ENCODE data around the gene SLC22A15.
"Not testable (repeated sequence)": the region's sequence is repeated elsewhere in the genome, so short reads cannot be mapped to it uniquely, and the experiment has no call there.

SLC22A15 gene

DNA sequence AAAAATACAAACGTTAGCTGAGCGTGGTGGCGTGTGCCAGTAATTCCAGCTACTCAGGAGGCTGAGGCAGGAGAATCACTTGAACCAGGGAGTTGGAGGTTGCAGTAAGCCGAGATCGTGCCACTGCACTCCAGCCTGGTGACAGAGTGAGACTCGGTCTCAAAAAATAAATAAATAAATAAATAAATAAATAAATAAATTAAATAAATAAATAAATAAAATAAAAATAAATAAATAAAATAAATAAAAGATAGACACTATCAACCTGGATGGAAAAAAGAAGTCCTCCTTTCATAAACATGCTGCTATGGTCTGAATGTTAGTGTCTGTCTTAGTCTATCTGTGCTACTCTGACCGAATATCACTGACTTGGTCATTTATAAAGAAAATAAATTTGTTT is 4.5 kb upstream of the SLC22A15 start:
- CTCF ChIA-PET, result interaction anchor here (1.3 to 1.4 kb wide), 2 partner anchors 9 kb away, joined by 3 read pairs; no protein-coding TSS in a partner anchor
- 91% methylated on average over 3 of the region's 7 CpGs for WGBS (ENCODE audit: insufficient coverage)
- H3K9me3 ChIP-seq (ENCODE audit: control extremely low read depth in 1 of 5, control insufficient read depth in 4 of 5, insufficient read depth in 2 of 5, low read depth in 1 of 5, low read length in 4 of 5); POLR2A ChIA-PET; H3K4me3 ChIP-seq (ENCODE audit: control insufficient read depth in 1 of 7, extremely low read depth in 1 of 7, insufficient read depth in 4 of 7, low read depth in 2 of 7, low read length in 6 of 7); H3K36me3 ChIP-seq (ENCODE audit: control insufficient read depth in 4 of 4, insufficient read depth in 4 of 4, low read length in 3 of 4); H3K27ac ChIP-seq (ENCODE audit: insufficient read depth in 1 of 2, low read depth in 1 of 2, low read length in 2 of 2, poor library complexity in 1 of 2, severe bottlenecking in 2 of 2); DNase-seq; H3K27me3 ChIP-seq (replicated peaks in 2 of 5; ENCODE audit: control insufficient read depth in 4 of 5, insufficient read depth in 5 of 5, low read length in 4 of 5): not testable (repeated sequence)
- peaks cover 4 to 11% (median 10%) of the 10 kb centered on the region in 4 experiments for H3K4me1 ChIP-seq (ENCODE audit: control extremely low read depth in 1 of 4, control insufficient read depth in 4 of 4, insufficient read depth in 4 of 4, low read length in 3 of 4)

DNA sequence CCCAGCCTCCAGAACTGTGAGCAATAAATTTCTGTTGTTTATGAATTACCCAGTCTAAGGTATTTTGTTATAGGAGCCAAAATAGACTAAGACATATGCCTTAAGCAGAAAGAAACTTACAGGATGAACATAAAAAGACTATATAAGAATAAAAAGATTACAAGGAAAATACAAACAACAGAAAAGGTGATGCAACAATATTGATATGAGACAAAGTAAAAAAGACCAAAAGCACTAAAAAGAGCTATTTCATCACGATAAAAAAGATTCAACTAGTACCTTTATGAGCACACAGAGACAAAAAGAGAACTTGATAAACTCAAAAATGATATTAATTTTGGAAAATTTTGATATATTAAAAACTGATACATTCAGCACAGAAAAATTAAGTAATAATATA is 3.2 kb upstream of the SLC22A15 start:
- POLR2A ChIA-PET, result no interaction called here
- H3K36me3 ChIP-seq (ENCODE audit: control insufficient read depth in 4 of 4, insufficient read depth in 4 of 4, low read length in 3 of 4), result no peaks in the 10 kb centered on the region
- no peaks in the 10 kb centered on the region for H3K27me3 ChIP-seq (replicated peaks in 2 of 5; ENCODE audit: control insufficient read depth in 4 of 5, insufficient read depth in 5 of 5, low read length in 4 of 5)
- no peak overlapping the region for H3K27ac ChIP-seq (ENCODE audit: insufficient read depth in 1 of 2, low read depth in 1 of 2, low read length in 2 of 2, poor library complexity in 1 of 2, severe bottlenecking in 2 of 2)
- H3K4me1 ChIP-seq (ENCODE audit: control extremely low read depth in 1 of 4, control insufficient read depth in 4 of 4, insufficient read depth in 4 of 4, low read length in 3 of 4), result peaks cover 4 to 19% (median 15%) of the 10 kb centered on the region in 4 experiments
- CTCF ChIA-PET, result interaction anchor here (1.3 to 1.4 kb wide), 2 partner anchors 8 to 11 kb away, joined by 3 to 4 read pairs; no protein-coding TSS in a partner anchor
- no peak overlapping the region for H3K4me3 ChIP-seq (ENCODE audit: control insufficient read depth in 1 of 7, extremely low read depth in 1 of 7, insufficient read depth in 4 of 7, low read depth in 2 of 7, low read length in 6 of 7)
- no peaks in the 10 kb centered on the region for H3K9me3 ChIP-seq (ENCODE audit: control extremely low read depth in 1 of 5, control insufficient read depth in 4 of 5, insufficient read depth in 2 of 5, low read depth in 1 of 5, low read length in 4 of 5)
- no peak for DNase-seq
- no CpG with 5 or more reads among the region's 1 CpG for WGBS (ENCODE audit: insufficient coverage)

DNA sequence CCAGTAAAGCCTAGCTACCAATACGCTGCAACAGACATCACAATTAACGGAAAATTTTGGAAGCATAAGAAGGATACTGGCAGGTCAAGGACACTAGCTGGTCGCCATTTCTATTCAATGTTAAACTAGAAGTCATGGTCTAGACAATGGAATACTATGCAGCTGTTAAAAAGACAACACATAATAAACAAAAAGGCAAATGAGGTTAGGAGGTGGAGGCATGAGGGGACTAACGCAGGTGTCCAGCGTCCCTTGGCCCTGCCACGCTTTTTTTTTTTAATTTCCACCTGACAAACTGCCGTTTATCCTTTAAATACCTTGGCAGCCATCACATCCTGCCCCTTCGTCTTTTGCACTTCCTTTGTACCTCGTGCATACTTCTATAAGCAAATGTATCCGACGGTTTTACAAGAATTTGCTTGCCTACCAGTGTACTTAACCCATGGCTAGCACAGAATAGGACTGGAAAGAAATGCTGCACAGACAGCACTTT is 698 bp upstream of the SLC22A15 start:
- no peaks in the 10 kb centered on the region for H3K27me3 ChIP-seq (replicated peaks in 2 of 5; ENCODE audit: control insufficient read depth in 4 of 5, insufficient read depth in 5 of 5, low read length in 4 of 5)
- H3K9me3 ChIP-seq (ENCODE audit: control extremely low read depth in 1 of 5, control insufficient read depth in 4 of 5, insufficient read depth in 2 of 5, low read depth in 1 of 5, low read length in 4 of 5), result no peaks in the 10 kb centered on the region
- H3K27ac ChIP-seq (ENCODE audit: insufficient read depth in 1 of 2, low read depth in 1 of 2, low read length in 2 of 2, poor library complexity in 1 of 2, severe bottlenecking in 2 of 2), result peak overlapping the region in 1 of 2 experiments; percentile 11
- ChIA-PET POLR2A (interaction anchor here (0.7 kb wide), 1 partner anchor 16 kb away, joined by 3 read pairs; no protein-coding TSS in a partner anchor), CTCF (interaction anchor here (1.1 kb wide), 1 partner anchor 11 kb away, joined by 3 read pairs; no protein-coding TSS in a partner anchor)
- no peaks in the 10 kb centered on the region for H3K36me3 ChIP-seq (ENCODE audit: control insufficient read depth in 4 of 4, insufficient read depth in 4 of 4, low read length in 3 of 4)
- H3K4me1 ChIP-seq (ENCODE audit: control extremely low read depth in 1 of 4, control insufficient read depth in 4 of 4, insufficient read depth in 4 of 4, low read length in 3 of 4), result peaks cover 4 to 23% (median 12%) of the 10 kb centered on the region in 4 experiments
- 27% methylated on average over 8 of the region's 11 CpGs for WGBS (ENCODE audit: insufficient coverage)
- H3K4me3 ChIP-seq (ENCODE audit: control insufficient read depth in 1 of 7, extremely low read depth in 1 of 7, insufficient read depth in 4 of 7, low read depth in 2 of 7, low read length in 6 of 7), result peak overlapping the region; percentile 60 to 84 (median 69)
- no peak for DNase-seq

DNA sequence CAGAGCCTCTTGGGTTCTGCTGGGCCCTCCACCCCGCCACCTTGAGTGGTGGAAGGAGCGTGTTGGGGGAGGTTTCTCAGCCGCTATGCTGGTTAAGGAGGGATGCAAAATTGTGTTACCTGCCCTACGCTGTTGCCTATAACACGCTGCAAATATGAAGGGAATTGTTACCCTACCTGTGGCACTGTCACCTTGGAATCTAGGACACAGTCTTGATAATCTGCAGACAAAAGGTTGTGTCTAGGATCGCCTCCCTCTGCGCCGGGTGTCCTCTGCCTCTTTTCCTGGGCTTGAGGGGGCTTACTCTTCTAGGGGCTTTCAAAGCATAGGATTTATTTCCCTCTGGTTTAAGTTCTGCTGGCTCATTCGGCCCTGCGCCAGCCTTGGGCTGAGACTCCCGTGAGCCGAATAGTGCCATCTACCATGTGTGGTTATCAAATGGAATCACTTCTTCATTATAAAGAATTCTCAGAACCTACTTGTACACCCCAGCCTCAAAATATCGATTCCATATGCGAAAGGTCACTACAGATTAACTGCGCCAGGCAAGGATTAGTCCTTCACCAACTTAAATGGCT is 697 bp downstream of the SLC22A15 start:
- H3K4me3 ChIP-seq (ENCODE audit: control insufficient read depth in 1 of 7, extremely low read depth in 1 of 7, insufficient read depth in 4 of 7, low read depth in 2 of 7, low read length in 6 of 7), result peak overlapping the region; percentile 60 to 84 (median 69)
- peaks cover 4 to 32% (median 14%) of the 10 kb centered on the region in 4 experiments for H3K4me1 ChIP-seq (ENCODE audit: control extremely low read depth in 1 of 4, control insufficient read depth in 4 of 4, insufficient read depth in 4 of 4, low read length in 3 of 4)
- H3K9me3 ChIP-seq (ENCODE audit: control extremely low read depth in 1 of 5, control insufficient read depth in 4 of 5, insufficient read depth in 2 of 5, low read depth in 1 of 5, low read length in 4 of 5), result no peaks in the 10 kb centered on the region
- no peaks in the 10 kb centered on the region for H3K36me3 ChIP-seq (ENCODE audit: control insufficient read depth in 4 of 4, insufficient read depth in 4 of 4, low read length in 3 of 4)
- CTCF ChIA-PET, result interaction anchor here (1.5 kb wide), 1 partner anchor 43 kb away, joined by 5 read pairs; no protein-coding TSS in a partner anchor
- DNase-seq, result peak in 2 of 3 donors; percentile 48 to 63
- WGBS (ENCODE audit: insufficient coverage), result 35% methylated on average over 14 of the region's 15 CpGs
- H3K27ac ChIP-seq (ENCODE audit: insufficient read depth in 1 of 2, low read depth in 1 of 2, low read length in 2 of 2, poor library complexity in 1 of 2, severe bottlenecking in 2 of 2), result no peak overlapping the region
- H3K27me3 ChIP-seq (replicated peaks in 2 of 5; ENCODE audit: control insufficient read depth in 4 of 5, insufficient read depth in 5 of 5, low read length in 4 of 5), result no peaks in the 10 kb centered on the region
- POLR2A ChIA-PET, result no interaction called here

DNA sequence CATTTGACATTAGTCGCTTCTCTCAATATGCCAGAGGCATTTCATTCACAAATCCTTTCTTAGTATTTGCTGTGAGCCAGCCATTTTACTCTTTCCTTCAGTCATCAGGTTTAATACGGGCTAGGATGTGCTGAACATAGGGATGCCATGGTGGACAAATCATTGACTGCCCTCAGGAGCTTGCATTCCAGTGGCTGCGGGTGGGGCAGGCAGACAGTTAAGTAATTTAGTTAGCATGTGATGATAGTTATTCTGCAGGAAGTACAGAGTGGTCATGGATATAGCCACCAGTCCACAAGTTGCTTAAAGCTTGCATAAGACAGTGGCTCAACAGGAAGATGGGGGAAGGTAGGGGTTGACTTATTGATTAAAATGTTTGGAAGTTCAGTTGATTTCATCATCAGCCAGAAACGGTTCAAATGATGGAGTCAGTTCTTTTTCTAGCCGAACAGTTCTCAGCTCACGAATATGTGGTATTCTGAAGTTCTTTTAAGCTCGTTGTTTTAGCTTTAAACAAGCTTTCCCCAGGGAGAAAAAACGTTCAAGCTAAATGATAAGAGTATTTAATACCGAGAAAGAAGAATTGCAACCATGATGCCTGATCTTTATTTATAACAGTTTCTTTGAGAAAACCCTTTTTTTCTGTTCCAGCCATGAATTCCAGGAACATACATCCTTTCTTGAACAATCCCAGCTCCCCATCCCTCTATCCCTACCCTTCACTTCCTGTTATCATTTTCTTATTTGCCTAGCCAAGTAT is 1.4 kb downstream of the SLC22A15 start:
- H3K27ac ChIP-seq (ENCODE audit: insufficient read depth in 1 of 2, low read depth in 1 of 2, low read length in 2 of 2, poor library complexity in 1 of 2, severe bottlenecking in 2 of 2), result no peak overlapping the region
- H3K36me3 ChIP-seq (ENCODE audit: control insufficient read depth in 4 of 4, insufficient read depth in 4 of 4, low read length in 3 of 4), result no peaks in the 10 kb centered on the region
- ChIA-PET CTCF (interaction anchor here (0.6 to 1.5 kb wide), 6 partner anchors 27 to 522 kb away, joined by 3 to 5 read pairs (median 4); no protein-coding TSS in a partner anchor), POLR2A (no interaction called here)
- WGBS (ENCODE audit: insufficient coverage), result 97% methylated on average over 5 of the region's 9 CpGs
- DNase-seq, result peak in 1 of 3 donors; percentile 10
- H3K4me1 ChIP-seq (ENCODE audit: control extremely low read depth in 1 of 4, control insufficient read depth in 4 of 4, insufficient read depth in 4 of 4, low read length in 3 of 4), result peaks cover 6 to 38% (median 14%) of the 10 kb centered on the region in 4 experiments
- no peaks in the 10 kb centered on the region for H3K9me3 ChIP-seq (ENCODE audit: control extremely low read depth in 1 of 5, control insufficient read depth in 4 of 5, insufficient read depth in 2 of 5, low read depth in 1 of 5, low read length in 4 of 5)
- H3K4me3 ChIP-seq (ENCODE audit: control insufficient read depth in 1 of 7, extremely low read depth in 1 of 7, insufficient read depth in 4 of 7, low read depth in 2 of 7, low read length in 6 of 7), result peak overlapping the region in 3 of 7 experiments; percentile 32 to 84 (median 69)
- no peaks in the 10 kb centered on the region for H3K27me3 ChIP-seq (replicated peaks in 2 of 5; ENCODE audit: control insufficient read depth in 4 of 5, insufficient read depth in 5 of 5, low read length in 4 of 5)

DNA sequence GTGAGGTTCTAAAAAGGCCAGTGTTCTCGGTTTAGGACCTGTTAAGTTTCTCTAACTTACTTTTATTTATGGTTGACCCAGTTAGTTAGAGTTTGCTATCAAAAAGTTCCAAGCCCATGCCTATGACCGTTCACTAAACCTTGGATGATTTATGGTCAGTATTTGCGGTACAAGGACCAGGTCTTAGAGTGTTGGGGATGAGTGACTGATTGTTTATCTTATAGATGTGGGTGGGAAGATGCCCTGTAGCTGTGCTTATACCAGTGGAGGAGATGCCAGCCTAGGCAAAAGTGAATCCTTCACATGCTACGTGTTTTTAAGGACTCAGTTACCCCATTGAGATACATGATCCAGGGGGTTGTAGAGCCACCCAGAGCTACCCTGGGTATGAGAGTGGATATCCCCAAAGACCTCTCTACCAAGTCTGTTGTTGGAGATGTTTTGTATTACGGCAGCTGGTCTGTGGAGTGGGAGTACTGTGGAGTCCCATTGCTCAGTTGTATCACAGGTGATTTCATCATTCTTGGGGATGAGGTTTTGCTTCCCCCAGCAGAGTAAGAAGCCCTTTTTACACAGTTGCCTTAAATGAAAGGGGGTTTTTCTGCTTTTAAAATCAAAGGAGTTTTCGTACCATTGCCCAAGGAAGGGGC is 2.1 kb downstream of the SLC22A15 start:
- Histone ChIP-seq H3K4me1 (ENCODE audit: control extremely low read depth in 1 of 4, control insufficient read depth in 4 of 4, insufficient read depth in 4 of 4, low read length in 3 of 4) (peaks cover 6 to 42% (median 14%) of the 10 kb centered on the region in 4 experiments), H3K36me3 (ENCODE audit: control insufficient read depth in 4 of 4, insufficient read depth in 4 of 4, low read length in 3 of 4) (no peaks in the 10 kb centered on the region), H3K27me3 (replicated peaks in 2 of 5; ENCODE audit: control insufficient read depth in 4 of 5, insufficient read depth in 5 of 5, low read length in 4 of 5) (no peaks in the 10 kb centered on the region), H3K27ac (ENCODE audit: insufficient read depth in 1 of 2, low read depth in 1 of 2, low read length in 2 of 2, poor library complexity in 1 of 2, severe bottlenecking in 2 of 2) (no peak overlapping the region), H3K9me3 (ENCODE audit: control extremely low read depth in 1 of 5, control insufficient read depth in 4 of 5, insufficient read depth in 2 of 5, low read depth in 1 of 5, low read length in 4 of 5) (no peaks in the 10 kb centered on the region), H3K4me3 (ENCODE audit: control insufficient read depth in 1 of 7, extremely low read depth in 1 of 7, insufficient read depth in 4 of 7, low read depth in 2 of 7, low read length in 6 of 7) (no peak overlapping the region)
- ChIA-PET POLR2A (no interaction called here), CTCF (interaction anchor here (0.6 to 1.6 kb wide), 7 partner anchors 28 to 521 kb away, joined by 3 to 5 read pairs (median 3); no protein-coding TSS in a partner anchor)
- 96% methylated on average over 5 of the region's 6 CpGs for WGBS (ENCODE audit: insufficient coverage)
- no peak for DNase-seq

Measured in common myeloid progenitor, CD34-positive (primary cell).